Head of caudate nucleus (tissue), 42 donors: Measurements from ENCODE around the gene SLC25A23.
A peak's percentile ranks its signal among the peaks of the same experiment; 100 is the strongest.

Experiments used
- DNase-seq, 42 donors: peaks; one replicate each; pipeline versions ENCODE4 v3.0.0 to v3.0.0-alpha.2; 2020 to 2021; ENCODE audit warnings: mixed read lengths in 7 of 42
- intact Hi-C: fragments of 100-400 bp; cut with DNase I; formaldehyde crosslinking; loops from one replicate; pipeline ENCODE4 v1.15.0; 2022

SLC25A23 gene

GRCh38 chr19:6483235-6483634 lies 23.6 kb upstream of the SLC25A23 start:
- intact Hi-C loops = no loop called here

GRCh38 chr19:6482343-6482686 lies 22.7 kb upstream of the SLC25A23 start:
- DNase-seq = no peak
- intact Hi-C loops = no loop called here

More at GRCh38 chr19:6483235-6483634, 23.6 kb upstream of the SLC25A23 start:
- DNase-seq = no peak

- peak in 40 of 42 donors; percentile 30 to 88 (median 70) for DNase-seq
- intact Hi-C loops = no loop called here
Observed at GRCh38 chr19:6481541-6482342, 22.1 kb upstream of the SLC25A23 start, which contains the start of gene DENND1C. TSS of gene DENND1C (minus strand) at chr19:6481787. CDS start at chr19:6481695, 92 bp downstream.

GRCh38 chr19:6480848-6481415 lies 21.3 kb upstream of the SLC25A23 start:
- intact Hi-C loops = no loop called here
- DNase-seq = no peak

GRCh38 chr19:6479836-6480398 lies 20.3 kb upstream of the SLC25A23 start:
- intact Hi-C loops = no loop called here
- no peak for DNase-seq

GRCh38 chr19:6478815-6479214 lies 19.2 kb upstream of the SLC25A23 start:
- intact Hi-C loops = no loop called here
- no peak for DNase-seq

GRCh38 chr19:6476896-6477431 lies 17.4 kb upstream of the SLC25A23 start:
- intact Hi-C loops = no loop called here

GRCh38 chr19:6476155-6476895 lies 16.7 kb upstream of the SLC25A23 start:
- intact Hi-C loops = no loop called here
- peak; percentile 64 to 93 (median 83) for DNase-seq

More at GRCh38 chr19:6476896-6477431, 17.4 kb upstream of the SLC25A23 start:
- no peak for DNase-seq

- no peak for DNase-seq
- intact Hi-C loops = no loop called here
Observed at GRCh38 chr19:6475321-6476108, 15.9 kb upstream of the SLC25A23 start.

GRCh38 chr19:6473647-6474046 lies 14.1 kb upstream of the SLC25A23 start:
- no peak for DNase-seq
- intact Hi-C loops = no loop called here

GRCh38 chr19:6472713-6473112 lies 13.1 kb upstream of the SLC25A23 start:
- intact Hi-C loops = no loop called here

GRCh38 chr19:6471076-6471475 lies 11.5 kb upstream of the SLC25A23 start:
- intact Hi-C loops = no loop called here
- DNase-seq = no peak

More at GRCh38 chr19:6472713-6473112, 13.1 kb upstream of the SLC25A23 start:
- no peak for DNase-seq

- intact Hi-C loops = no loop called here
- no peak for DNase-seq
Observed at GRCh38 chr19:6470173-6470572, 10.6 kb upstream of the SLC25A23 start.

- no peak for DNase-seq
- intact Hi-C loops = no loop called here
Observed at GRCh38 chr19:6467384-6467783, 7.8 kb upstream of the SLC25A23 start.

GRCh38 chr19:6466526-6467248 lies 7.1 kb upstream of the SLC25A23 start:
- no peak for DNase-seq
- intact Hi-C loops = no loop called here

- intact Hi-C loops = no loop called here
- DNase-seq = peak in 10 of 42 donors; percentile 20 to 70 (median 50)
Observed at GRCh38 chr19:6465663-6466062, 6.1 kb upstream of the SLC25A23 start.

- intact Hi-C loops = no loop called here
- DNase-seq = no peak
Observed at GRCh38 chr19:6465006-6465405, 5.4 kb upstream of the SLC25A23 start.
